ENCODE measurements around the gene TUBGCP5.
"Not testable (repeated sequence)": the region's sequence is repeated elsewhere in the genome, so short reads cannot be mapped to it uniquely, and the experiment has no call there.

The TUBGCP5 gene

GRCh38 chr15:23014394-23015000 lies 24.9 kb downstream of the TUBGCP5 start:
- H3K27me3 ChIP-seq (ENCODE audit: control insufficient read depth, low read length): no peaks in the 10 kb centered on the region
- TF ChIP-seq CTCF (IDR thresholded peaks at IDR 0.05; ENCODE audit: low read depth, low read length, poor library complexity, severe bottlenecking) (no peak), EZH2phosphoT487 (IDR thresholded peaks at IDR 0.05; ENCODE audit: borderline replicate concordance, low read length) (no peak)
- no peaks in the 10 kb centered on the region for H3F3A ChIP-seq (ENCODE audit: control insufficient read depth, insufficient read depth)
- no peaks in the 10 kb centered on the region for H3K4me1 ChIP-seq (ENCODE audit: control insufficient read depth, low read length)
- no peaks in the 10 kb centered on the region for H3K9me2 ChIP-seq (replicated peaks; ENCODE audit: control insufficient read depth, low read length)
- no peaks in the 10 kb centered on the region for H4K20me1 ChIP-seq (ENCODE audit: control insufficient read depth, insufficient read depth, low read depth, low read length)
- H3K9me3 ChIP-seq (ENCODE audit: control insufficient read depth, insufficient read depth, low read length): no peaks in the 10 kb centered on the region
- H3K27ac ChIP-seq (ENCODE audit: low read depth, low read length): no peak overlapping the region
- peaks cover 25% of the 10 kb centered on the region for H3K79me2 ChIP-seq (ENCODE audit: control insufficient read depth, low read length)
- H3K36me3 ChIP-seq (ENCODE audit: control insufficient read depth, low read length): peaks cover 87% of the 10 kb centered on the region
- no peak overlapping the region for H3K4me2 ChIP-seq (ENCODE audit: low read length)
- H3K4me3 ChIP-seq (ENCODE audit: low read length): no peak overlapping the region

- H3K4me2 ChIP-seq (ENCODE audit: low read length): no peak overlapping the region
- H3K4me1 ChIP-seq (ENCODE audit: control insufficient read depth, low read length): no peaks in the 10 kb centered on the region
- H4K20me1 ChIP-seq (ENCODE audit: control insufficient read depth, insufficient read depth, low read depth, low read length): no peaks in the 10 kb centered on the region
- no peak overlapping the region for H3K4me3 ChIP-seq (ENCODE audit: low read length)
- peaks cover 25% of the 10 kb centered on the region for H3K79me2 ChIP-seq (ENCODE audit: control insufficient read depth, low read length)
- TF ChIP-seq CTCF (IDR thresholded peaks at IDR 0.05; ENCODE audit: low read depth, low read length, poor library complexity, severe bottlenecking) (no peak), EZH2phosphoT487 (IDR thresholded peaks at IDR 0.05; ENCODE audit: borderline replicate concordance, low read length) (no peak)
- H3K36me3 ChIP-seq (ENCODE audit: control insufficient read depth, low read length): peaks cover 86% of the 10 kb centered on the region
- no peaks in the 10 kb centered on the region for H3K9me2 ChIP-seq (replicated peaks; ENCODE audit: control insufficient read depth, low read length)
- no peak overlapping the region for H3K27ac ChIP-seq (ENCODE audit: low read depth, low read length)
- no peaks in the 10 kb centered on the region for H3K27me3 ChIP-seq (ENCODE audit: control insufficient read depth, low read length)
- no peaks in the 10 kb centered on the region for H3K9me3 ChIP-seq (ENCODE audit: control insufficient read depth, insufficient read depth, low read length)
- no peaks in the 10 kb centered on the region for H3F3A ChIP-seq (ENCODE audit: control insufficient read depth, insufficient read depth)
Measured at GRCh38 chr15:23013681-23014080, 25.7 kb downstream of the TUBGCP5 start.

- not testable (repeated sequence) for H4K20me1 ChIP-seq (ENCODE audit: control insufficient read depth, insufficient read depth, low read depth, low read length); H3K9me3 ChIP-seq (ENCODE audit: control insufficient read depth, insufficient read depth, low read length); H3K4me3 ChIP-seq (ENCODE audit: low read length); H3K4me1 ChIP-seq (ENCODE audit: control insufficient read depth, low read length); H3K4me2 ChIP-seq (ENCODE audit: low read length); H3K27ac ChIP-seq (ENCODE audit: low read depth, low read length); H3K27me3 ChIP-seq (ENCODE audit: control insufficient read depth, low read length); H3F3A ChIP-seq (ENCODE audit: control insufficient read depth, insufficient read depth); H3K9me2 ChIP-seq (replicated peaks; ENCODE audit: control insufficient read depth, low read length)
- H3K36me3 ChIP-seq (ENCODE audit: control insufficient read depth, low read length): peaks cover 86% of the 10 kb centered on the region
- H3K79me2 ChIP-seq (ENCODE audit: control insufficient read depth, low read length): peaks cover 25% of the 10 kb centered on the region
Measured at GRCh38 chr15:23012616-23013015, 26.8 kb downstream of the TUBGCP5 start.

- H3K27me3 ChIP-seq (ENCODE audit: control insufficient read depth, low read length): no peaks in the 10 kb centered on the region
- no peaks in the 10 kb centered on the region for H4K20me1 ChIP-seq (ENCODE audit: control insufficient read depth, insufficient read depth, low read depth, low read length)
- no peak overlapping the region for H3K4me2 ChIP-seq (ENCODE audit: low read length)
- no peaks in the 10 kb centered on the region for H3K79me2 ChIP-seq (ENCODE audit: control insufficient read depth, low read length)
- no peaks in the 10 kb centered on the region for H3F3A ChIP-seq (ENCODE audit: control insufficient read depth, insufficient read depth)
- H3K36me3 ChIP-seq (ENCODE audit: control insufficient read depth, low read length): peaks cover 85% of the 10 kb centered on the region
- TF ChIP-seq CTCF (IDR thresholded peaks at IDR 0.05; ENCODE audit: low read depth, low read length, poor library complexity, severe bottlenecking) (no peak), EZH2phosphoT487 (IDR thresholded peaks at IDR 0.05; ENCODE audit: borderline replicate concordance, low read length) (no peak)
- H3K4me1 ChIP-seq (ENCODE audit: control insufficient read depth, low read length): no peaks in the 10 kb centered on the region
- H3K27ac ChIP-seq (ENCODE audit: low read depth, low read length): no peak overlapping the region
- no peaks in the 10 kb centered on the region for H3K9me3 ChIP-seq (ENCODE audit: control insufficient read depth, insufficient read depth, low read length)
- H3K9me2 ChIP-seq (replicated peaks; ENCODE audit: control insufficient read depth, low read length): no peaks in the 10 kb centered on the region
- no peak overlapping the region for H3K4me3 ChIP-seq (ENCODE audit: low read length)
Measured at GRCh38 chr15:23003736-23004135, 35.6 kb downstream of the TUBGCP5 start.

Data from DOHH2 (cell line).